Astrocyte of the spinal cord (primary cell): ENCODE data around the gene LHFPL3.
"Not testable (repeated sequence)": the region's sequence is repeated elsewhere in the genome, so short reads cannot be mapped to it uniquely, and the experiment has no call there.

Experiments
- DNase-seq: peaks from one replicate; pipeline ENCODE4 v3.0.0; 2011; ENCODE audit warnings: low read depth, low spot score
- H3K4me3 ChIP-seq: 2 replicates; pipeline ENCODE4 v1.5.1; 2011; ENCODE audit warnings: low read depth, mild to moderate bottlenecking, low read length, moderate library complexity
- CTCF ChIP-seq: IDR thresholded peaks from 2 replicates; pipeline ENCODE4 v1.5.1; 2012; ENCODE audit warnings: low read depth, mild to moderate bottlenecking, low read length, inconsistent platforms
- in situ Hi-C: cut with HindIII; loops from 2 replicates; pipeline ENCODE4 v1.10.0; 2017; ENCODE audit warnings: low sequenced_read_pairs

LHFPL3 gene

GRCh38 chr7:104914421-104914820 lies 586.0 kb downstream of the LHFPL3 start:
- in situ Hi-C loops = no loop called here
- TF ChIP-seq CTCF = no peak
- no peak for DNase-seq

GRCh38 chr7:104921596-104921995 lies 593.2 kb downstream of the LHFPL3 start:
- no peak for DNase-seq

More at GRCh38 chr7:104914421-104914820, 586.0 kb downstream of the LHFPL3 start:
- H3K4me3 ChIP-seq = no peak overlapping the region

GRCh38 chr7:104922182-104923009 lies 594.0 kb downstream of the LHFPL3 start:
- TF ChIP-seq CTCF = no peak
- no peak for DNase-seq
- no peak overlapping the region for H3K4me3 ChIP-seq
- in situ Hi-C loops = no loop called here

More at GRCh38 chr7:104921596-104921995, 593.2 kb downstream of the LHFPL3 start:
- in situ Hi-C loops = no loop called here
- no peak for TF ChIP-seq CTCF
- no peak overlapping the region for H3K4me3 ChIP-seq

- TF ChIP-seq CTCF = peak; percentile 84
- H3K4me3 ChIP-seq = no peak overlapping the region
- peak; percentile 88 for DNase-seq
- in situ Hi-C loops = no loop called here
These were observed 594.6 kb downstream of the LHFPL3 start for GRCh38 chr7:104923010-104923421.

GRCh38 chr7:104926189-104926588 lies 597.8 kb downstream of the LHFPL3 start:
- not testable (repeated sequence) for DNase-seq

GRCh38 chr7:104926601-104927041 lies 598.2 kb downstream of the LHFPL3 start:
- in situ Hi-C loops = no loop called here
- H3K4me3 ChIP-seq = no peak overlapping the region
- no peak for DNase-seq
- no peak for TF ChIP-seq CTCF

More at GRCh38 chr7:104926189-104926588, 597.8 kb downstream of the LHFPL3 start:
- in situ Hi-C loops, H3K4me3 ChIP-seq: not testable (repeated sequence)

GRCh38 chr7:104927055-104927454 lies 598.7 kb downstream of the LHFPL3 start:
- DNase-seq = no peak
- in situ Hi-C loops = no loop called here
- H3K4me3 ChIP-seq = no peak overlapping the region
- TF ChIP-seq CTCF = no peak
